Measurements from ENCODE around the gene MRPL37.

Gene MRPL37

GRCh38 chr1:54253480-54253879, 53.5 kb downstream of the MRPL37 start:
- Histone ChIP-seq H3K9ac (ENCODE audit: low read length) (no peak overlapping the region), H3K27ac (ENCODE audit: low read depth, low read length) (no peak overlapping the region), H3K4me1 (ENCODE audit: control insufficient read depth, insufficient read depth, low read length) (no peaks in the 10 kb centered on the region), H3K36me3 (ENCODE audit: control insufficient read depth, insufficient read depth, low read length) (peaks cover under 1% of the 10 kb centered on the region), H3K27me3 (ENCODE audit: control insufficient read depth, insufficient read depth, low read length) (no peaks in the 10 kb centered on the region), H3K4me3 (ENCODE audit: low read length) (no peak overlapping the region)

GRCh38 chr1:54254055-54254454, 54.1 kb downstream of the MRPL37 start:
- Histone ChIP-seq H3K4me3 (ENCODE audit: low read length) (no peak overlapping the region), H3K27ac (ENCODE audit: low read depth, low read length) (no peak overlapping the region), H3K4me1 (ENCODE audit: control insufficient read depth, insufficient read depth, low read length) (no peaks in the 10 kb centered on the region), H3K27me3 (ENCODE audit: control insufficient read depth, insufficient read depth, low read length) (no peaks in the 10 kb centered on the region), H3K9ac (ENCODE audit: low read length) (no peak overlapping the region), H3K36me3 (ENCODE audit: control insufficient read depth, insufficient read depth, low read length) (no peaks in the 10 kb centered on the region)

GRCh38 chr1:54255026-54255702, 55.2 kb downstream of the MRPL37 start:
- Histone ChIP-seq H3K27ac (ENCODE audit: low read depth, low read length) (no peak overlapping the region), H3K4me3 (ENCODE audit: low read length) (no peak overlapping the region), H3K4me1 (ENCODE audit: control insufficient read depth, insufficient read depth, low read length) (no peaks in the 10 kb centered on the region), H3K27me3 (ENCODE audit: control insufficient read depth, insufficient read depth, low read length) (no peaks in the 10 kb centered on the region), H3K9ac (ENCODE audit: low read length) (no peak overlapping the region), H3K36me3 (ENCODE audit: control insufficient read depth, insufficient read depth, low read length) (no peaks in the 10 kb centered on the region)

- Histone ChIP-seq H3K27me3 (ENCODE audit: control insufficient read depth, insufficient read depth, low read length) (no peaks in the 10 kb centered on the region), H3K4me1 (ENCODE audit: control insufficient read depth, insufficient read depth, low read length) (no peaks in the 10 kb centered on the region), H3K36me3 (ENCODE audit: control insufficient read depth, insufficient read depth, low read length) (no peaks in the 10 kb centered on the region), H3K4me3 (ENCODE audit: low read length) (no peak overlapping the region), H3K27ac (ENCODE audit: low read depth, low read length) (no peak overlapping the region), H3K9ac (ENCODE audit: low read length) (no peak overlapping the region)
These were observed 56.8 kb downstream of the MRPL37 start for GRCh38 chr1:54256522-54257345.

GRCh38 chr1:54257346-54257620, 57.3 kb downstream of the MRPL37 start:
- no peak overlapping the region for H3K9ac ChIP-seq (ENCODE audit: low read length)
- no peaks in the 10 kb centered on the region for H3K27me3 ChIP-seq (ENCODE audit: control insufficient read depth, insufficient read depth, low read length)
- no peak overlapping the region for H3K4me3 ChIP-seq (ENCODE audit: low read length)
- no peaks in the 10 kb centered on the region for H3K36me3 ChIP-seq (ENCODE audit: control insufficient read depth, insufficient read depth, low read length)
- H3K4me1 ChIP-seq (ENCODE audit: control insufficient read depth, insufficient read depth, low read length): no peaks in the 10 kb centered on the region
- no peak overlapping the region for H3K27ac ChIP-seq (ENCODE audit: low read depth, low read length)

DNA sequence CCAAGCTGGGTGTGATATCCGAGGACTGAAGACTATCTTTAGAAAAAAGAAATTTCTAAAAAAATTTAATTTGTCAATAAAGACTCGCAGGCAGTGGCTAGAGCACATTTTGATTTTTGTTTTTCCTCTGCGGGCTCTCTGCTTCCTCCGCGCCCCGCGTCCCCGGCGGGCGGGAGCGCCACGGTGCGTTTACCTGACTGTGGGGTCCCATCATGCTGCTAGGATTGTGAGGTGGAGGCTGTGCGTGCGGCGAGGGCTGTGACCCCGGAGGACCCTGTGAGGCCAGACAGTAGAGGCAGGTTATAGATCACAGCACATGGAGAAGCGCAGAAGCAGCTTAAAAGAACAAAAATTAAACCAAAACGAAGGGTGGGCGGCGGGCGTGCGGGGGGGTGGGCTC, 57.9 kb downstream of the MRPL37 start:
- Histone ChIP-seq H3K27me3 (ENCODE audit: control insufficient read depth, insufficient read depth, low read length) (no peaks in the 10 kb centered on the region), H3K4me1 (ENCODE audit: control insufficient read depth, insufficient read depth, low read length) (no peaks in the 10 kb centered on the region), H3K27ac (ENCODE audit: low read depth, low read length) (no peak overlapping the region), H3K9ac (ENCODE audit: low read length) (no peak overlapping the region), H3K36me3 (ENCODE audit: control insufficient read depth, insufficient read depth, low read length) (no peaks in the 10 kb centered on the region), H3K4me3 (ENCODE audit: low read length) (no peak overlapping the region)

DNA sequence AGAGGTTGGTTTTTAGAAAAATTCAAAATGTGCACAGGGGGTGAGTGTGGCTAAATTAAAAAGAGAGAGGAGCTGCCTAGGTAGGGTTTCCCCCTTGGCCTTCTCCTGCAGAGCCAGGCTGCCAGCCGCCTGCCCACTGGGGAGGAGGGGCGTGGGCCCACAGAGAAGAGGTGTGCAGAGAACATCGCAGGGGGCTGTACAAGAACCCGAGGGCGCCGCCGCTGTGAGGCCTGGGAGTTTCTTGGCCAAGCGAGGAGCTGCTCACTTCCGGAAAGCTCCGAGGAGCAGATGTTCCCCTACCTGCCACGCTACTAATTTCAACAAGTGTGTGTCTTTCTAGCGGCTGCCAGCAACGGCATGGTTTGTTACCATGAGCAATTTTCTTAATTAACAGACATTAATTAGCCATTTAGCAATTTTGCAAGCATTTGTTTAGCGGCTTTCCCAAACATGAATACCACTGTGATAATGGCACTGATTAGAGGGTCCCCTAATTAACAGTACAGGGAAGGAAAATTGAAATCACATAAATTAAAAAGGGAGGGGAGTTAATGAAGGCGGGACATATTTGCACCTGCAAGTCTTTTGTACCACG, 59.7 kb downstream of the MRPL37 start:
- Histone ChIP-seq H3K27me3 (ENCODE audit: control insufficient read depth, insufficient read depth, low read length) (no peaks in the 10 kb centered on the region), H3K27ac (ENCODE audit: low read depth, low read length) (no peak overlapping the region), H3K36me3 (ENCODE audit: control insufficient read depth, insufficient read depth, low read length) (no peaks in the 10 kb centered on the region), H3K9ac (ENCODE audit: low read length) (no peak overlapping the region), H3K4me1 (ENCODE audit: control insufficient read depth, insufficient read depth, low read length) (no peaks in the 10 kb centered on the region), H3K4me3 (ENCODE audit: low read length) (no peak overlapping the region)

DNA sequence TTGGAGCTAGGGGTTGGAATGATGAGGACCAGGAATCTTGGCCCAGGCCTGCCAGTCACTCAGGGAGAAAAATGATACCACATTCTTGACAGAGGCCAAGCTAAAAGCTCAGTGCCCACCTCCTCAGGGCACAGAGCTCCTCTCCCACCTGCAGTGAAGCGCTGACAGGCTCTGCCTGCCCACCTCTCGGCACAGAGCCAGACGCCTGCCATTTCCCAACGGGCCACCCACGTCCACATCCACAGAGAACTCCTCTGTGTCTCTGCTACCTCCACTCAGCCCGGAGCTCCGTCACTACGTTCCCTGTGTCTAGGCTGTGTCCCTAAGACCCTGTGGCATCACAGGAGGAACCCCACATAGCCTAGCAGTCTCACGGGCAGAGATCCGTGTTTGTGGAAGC, 60.8 kb downstream of the MRPL37 start:
- Histone ChIP-seq H3K36me3 (ENCODE audit: control insufficient read depth, insufficient read depth, low read length) (no peaks in the 10 kb centered on the region), H3K4me1 (ENCODE audit: control insufficient read depth, insufficient read depth, low read length) (no peaks in the 10 kb centered on the region), H3K4me3 (ENCODE audit: low read length) (no peak overlapping the region), H3K9ac (ENCODE audit: low read length) (no peak overlapping the region), H3K27ac (ENCODE audit: low read depth, low read length) (no peak overlapping the region), H3K27me3 (ENCODE audit: control insufficient read depth, insufficient read depth, low read length) (no peaks in the 10 kb centered on the region)

DNA sequence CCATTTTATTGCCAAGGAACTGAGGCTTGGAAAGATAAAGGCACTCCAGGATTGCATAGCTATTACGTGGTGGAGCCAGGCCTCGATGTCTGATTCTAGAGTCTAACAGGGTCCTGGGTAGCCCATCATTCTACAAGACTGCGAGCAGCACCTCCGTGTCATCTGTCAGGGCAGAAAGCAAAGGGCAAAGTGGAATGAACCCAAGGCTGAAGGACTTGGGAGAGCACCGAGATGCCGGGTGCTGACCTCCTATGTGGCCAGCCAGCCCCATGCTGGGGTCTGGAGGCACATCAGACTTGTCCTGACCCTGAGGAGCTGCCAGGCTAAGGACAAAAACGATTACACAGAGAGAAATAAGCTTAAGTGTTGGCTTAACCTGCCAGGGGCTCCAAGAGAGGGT, 62.3 kb downstream of the MRPL37 start:
- Histone ChIP-seq H3K9ac (ENCODE audit: low read length) (no peak overlapping the region), H3K36me3 (ENCODE audit: control insufficient read depth, insufficient read depth, low read length) (no peaks in the 10 kb centered on the region), H3K27ac (ENCODE audit: low read depth, low read length) (no peak overlapping the region), H3K4me1 (ENCODE audit: control insufficient read depth, insufficient read depth, low read length) (no peaks in the 10 kb centered on the region), H3K4me3 (ENCODE audit: low read length) (no peak overlapping the region), H3K27me3 (ENCODE audit: control insufficient read depth, insufficient read depth, low read length) (no peaks in the 10 kb centered on the region)

- Histone ChIP-seq H3K9ac (ENCODE audit: low read length) (no peak overlapping the region), H3K4me3 (ENCODE audit: low read length) (no peak overlapping the region), H3K36me3 (ENCODE audit: control insufficient read depth, insufficient read depth, low read length) (no peaks in the 10 kb centered on the region), H3K4me1 (ENCODE audit: control insufficient read depth, insufficient read depth, low read length) (peaks cover 4% of the 10 kb centered on the region), H3K27ac (ENCODE audit: low read depth, low read length) (no peak overlapping the region), H3K27me3 (ENCODE audit: control insufficient read depth, insufficient read depth, low read length) (no peaks in the 10 kb centered on the region)
These were observed 63.7 kb downstream of the MRPL37 start for GRCh38 chr1:54263601-54264226.

DNA sequence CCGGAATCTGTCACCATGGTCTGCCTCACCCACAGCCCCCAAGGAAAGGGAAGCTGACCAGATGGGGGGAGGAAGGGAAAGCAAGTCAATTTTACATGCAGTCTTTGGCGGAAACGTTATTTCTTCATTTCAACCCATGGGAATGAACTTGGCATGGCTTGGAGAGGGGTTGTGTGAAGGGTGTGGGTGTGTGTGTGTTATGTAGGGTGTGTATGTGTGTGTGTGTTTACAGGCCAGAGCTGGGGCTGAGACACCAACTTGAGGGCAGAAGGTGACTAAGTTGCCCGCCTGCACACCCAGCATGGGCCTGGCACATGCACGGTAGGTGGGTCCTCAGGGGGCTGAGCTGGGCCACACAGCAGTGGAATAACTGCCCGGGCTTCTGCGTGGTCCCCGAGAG, 65.2 kb downstream of the MRPL37 start:
- no peak overlapping the region for H3K9ac ChIP-seq (ENCODE audit: low read length)
- no peaks in the 10 kb centered on the region for H3K27me3 ChIP-seq (ENCODE audit: control insufficient read depth, insufficient read depth, low read length)
- H3K4me1 ChIP-seq (ENCODE audit: control insufficient read depth, insufficient read depth, low read length): peaks cover 4% of the 10 kb centered on the region
- no peak overlapping the region for H3K4me3 ChIP-seq (ENCODE audit: low read length)
- H3K36me3 ChIP-seq (ENCODE audit: control insufficient read depth, insufficient read depth, low read length): no peaks in the 10 kb centered on the region
- no peak overlapping the region for H3K27ac ChIP-seq (ENCODE audit: low read depth, low read length)

GRCh38 chr1:54265659-54266058, 65.7 kb downstream of the MRPL37 start:
- H3K9ac ChIP-seq (ENCODE audit: low read length): no peak overlapping the region
- H3K36me3 ChIP-seq (ENCODE audit: control insufficient read depth, insufficient read depth, low read length): no peaks in the 10 kb centered on the region
- H3K27me3 ChIP-seq (ENCODE audit: control insufficient read depth, insufficient read depth, low read length): no peaks in the 10 kb centered on the region
- peaks cover 4% of the 10 kb centered on the region for H3K4me1 ChIP-seq (ENCODE audit: control insufficient read depth, insufficient read depth, low read length)
- no peak overlapping the region for H3K27ac ChIP-seq (ENCODE audit: low read depth, low read length)
- no peak overlapping the region for H3K4me3 ChIP-seq (ENCODE audit: low read length)

Measured in rectal smooth muscle tissue (tissue), 1 donor.